Measurements from ENCODE around the gene SLC37A4. TPM values are rescaled to one million over a fixed set of nuclear protein-coding genes. Genes with fewer than 3 reads are reported as not detected.

Gene SLC37A4
- polyA plus RNA-seq, 2 of the 4 experiments (the other 2 are of a cell fraction), result 15.5 to 21.2 TPM

DNA sequence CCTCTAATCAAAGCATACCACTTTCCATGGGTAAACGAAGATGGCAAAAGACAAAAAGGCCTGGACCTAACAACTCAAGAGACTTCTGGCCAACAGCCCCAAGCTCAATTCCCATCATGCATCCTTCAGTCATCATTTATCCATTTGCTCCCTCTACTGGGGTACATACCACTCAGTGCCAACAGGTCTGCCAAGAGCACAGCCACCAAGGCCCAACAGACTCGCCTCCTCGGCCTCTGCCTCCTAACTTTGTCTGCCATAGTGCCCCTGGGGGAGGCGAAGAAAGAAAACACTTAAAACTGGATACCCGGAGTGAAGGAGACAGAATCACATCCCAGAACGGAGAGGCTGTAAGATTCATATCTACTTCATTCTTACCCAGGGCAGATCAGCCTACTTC is 25.2 kb upstream of the SLC37A4 start:
- POLR2A ChIA-PET, result interaction anchor here (0.9 to 1.9 kb wide), 4 partner anchors 9 to 39 kb away, joined by 5 to 9 read pairs (median 6); partner anchors contain the start of gene VPS11
- Histone ChIP-seq H3K9me3 (no peaks in the 10 kb centered on the region), H3K27ac (peak overlapping the region; percentile 90 to 95), H3K4me2 (peak overlapping the region; percentile 95), H3K4me1 (peaks cover 11% of the 10 kb centered on the region; the same call in 2 of the 3 replicates), H3K4me3 (peak overlapping the region; percentile 82)
- CTCF ChIA-PET, result interaction anchor here (0.6 to 2.6 kb wide), 12 partner anchors 8 to 366 kb away, joined by 3 to 8 read pairs (median 4); partner anchors contain the start of genes CENATAC and VPS11
- 38% methylated on average over 6 of the region's 6 CpGs for WGBS (ENCODE audit: missing lambda C conversion rate)
- FAIRE-seq (no peak), DNase-seq (ENCODE audit: low read depth in 1 of 2, low spot score in 1 of 2) (peak; percentile 57 to 63), ATAC-seq (peak; percentile 41 to 65; a peak in 4 of 6 replicates)
- TF ChIP-seq MYC (IDR thresholded peaks at IDR 0.05; ENCODE audit: borderline replicate concordance, low read length) (no peak), MAFK (IDR thresholded peaks at IDR 0.05; ENCODE audit: partially characterized antibody) (no peak), RAD21 (conservative IDR thresholded peaks at IDR 0.05 in 1 of 2, IDR thresholded peaks at IDR 0.05 in 1 of 2) (peak in 1 of 2 experiments; percentile 26; a peak in 1 of 5 replicates), CTCF (IDR thresholded peaks at IDR 0.05) (peak; percentile 22; the same call in 2 of the 3 replicates)

DNA sequence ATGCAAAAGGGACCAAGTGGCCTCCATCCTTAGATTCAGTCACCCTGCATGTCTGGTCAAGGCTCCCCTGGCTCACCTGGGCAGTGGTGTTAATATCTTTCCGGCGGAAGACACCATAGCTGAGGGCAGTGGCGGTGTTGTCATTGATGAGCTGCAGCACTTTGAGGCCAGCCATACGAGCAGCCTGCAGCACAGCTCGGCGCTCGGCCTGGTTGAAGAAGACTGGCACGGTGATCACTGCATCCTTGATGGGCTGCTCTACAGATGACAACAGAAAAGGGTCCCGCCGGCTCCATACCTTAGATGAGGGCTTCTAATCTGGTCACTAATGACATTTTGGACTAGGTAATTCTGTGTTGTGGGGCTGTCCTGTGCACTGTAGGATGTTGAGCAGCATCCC is 23.7 kb upstream of the SLC37A4 start:
- Histone ChIP-seq H3K4me2 (no peak overlapping the region), H3K4me1 (peaks cover 11% of the 10 kb centered on the region; the same call in 2 of the 3 replicates), H3K4me3 (no peak overlapping the region), H3K9me3 (no peaks in the 10 kb centered on the region), H3K27ac (no peak overlapping the region)
- TF ChIP-seq CHD2 (IDR thresholded peaks at IDR 0.05; ENCODE audit: low read length, partially characterized antibody) (no peak), CBX8 (IDR thresholded peaks at IDR 0.05) (no peak), KDM5A (IDR thresholded peaks at IDR 0.05) (no peak), RARB (CRISPR knock-in tag; IDR thresholded peaks at IDR 0.05) (no peak), SREBF2 (IDR thresholded peaks at IDR 0.05) (no peak)
- ChIA-PET CTCF (interaction anchor here (1.4 to 2.3 kb wide), 2 partner anchors 23 to 365 kb away, joined by 3 to 7 read pairs; no protein-coding TSS in a partner anchor), POLR2A (no interaction called here)
- FAIRE-seq (no peak), ATAC-seq (no peak), DNase-seq (ENCODE audit: low read depth in 1 of 2, low spot score in 1 of 2) (no peak)
- WGBS (ENCODE audit: missing lambda C conversion rate), result 94% methylated on average over 7 of the region's 10 CpGs

GRCh38 chr11:119052163-119052814 is 21.6 kb upstream of the SLC37A4 start:
- no peak for FAIRE-seq
- ATAC-seq, result no peak
- TF ChIP-seq PHF8 (IDR thresholded peaks at IDR 0.05; ENCODE audit: borderline replicate concordance, low read depth) (no peak), EHF (CRISPR knock-in tag; IDR thresholded peaks at IDR 0.05) (no peak), MAZ (IDR thresholded peaks at IDR 0.05; ENCODE audit: borderline replicate concordance, low read depth, low read length) (no peak), KDM5A (IDR thresholded peaks at IDR 0.05) (no peak), HEYL (CRISPR knock-in tag; IDR thresholded peaks at IDR 0.05) (no peak), CTCF (IDR thresholded peaks at IDR 0.05) (no peak), BHLHE40 (IDR thresholded peaks at IDR 0.05; ENCODE audit: low read depth, low read length) (no peak), ZFP36 (IDR thresholded peaks at IDR 0.05; ENCODE audit: borderline replicate concordance, partially characterized antibody) (no peak), RFX5 (IDR thresholded peaks at IDR 0.05) (no peak), CBX8 (IDR thresholded peaks at IDR 0.05) (no peak), POLR2AphosphoS2 (conservative IDR thresholded peaks at IDR 0.05; ENCODE audit: low read length) (no peak), NFE2L2 (conservative IDR thresholded peaks at IDR 0.05; ENCODE audit: low read length) (no peak), MAFK (IDR thresholded peaks at IDR 0.05; ENCODE audit: partially characterized antibody) (no peak), ZSCAN20 (CRISPR knock-in tag; IDR thresholded peaks at IDR 0.05) (no peak), KDM1A (IDR thresholded peaks at IDR 0.05; ENCODE audit: low read depth) (no peak), CHD4 (IDR thresholded peaks at IDR 0.05; ENCODE audit: borderline replicate concordance) (no peak), EP300 (IDR thresholded peaks at IDR 0.05) (no peak)
- TF ChIP-seq, protein P1, sequence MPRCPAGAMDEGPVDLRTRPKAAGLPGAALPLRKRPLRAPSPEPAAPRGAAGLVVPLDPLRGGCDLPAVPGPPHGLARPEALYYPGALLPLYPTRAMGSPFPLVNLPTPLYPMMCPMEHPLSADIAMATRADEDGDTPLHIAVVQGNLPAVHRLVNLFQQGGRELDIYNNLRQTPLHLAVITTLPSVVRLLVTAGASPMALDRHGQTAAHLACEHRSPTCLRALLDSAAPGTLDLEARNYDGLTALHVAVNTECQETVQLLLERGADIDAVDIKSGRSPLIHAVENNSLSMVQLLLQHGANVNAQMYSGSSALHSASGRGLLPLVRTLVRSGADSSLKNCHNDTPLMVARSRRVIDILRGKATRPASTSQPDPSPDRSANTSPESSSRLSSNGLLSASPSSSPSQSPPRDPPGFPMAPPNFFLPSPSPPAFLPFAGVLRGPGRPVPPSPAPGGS (IDR thresholded peaks at IDR 0.05), result no peak
- TF ChIP-seq, protein P2, sequence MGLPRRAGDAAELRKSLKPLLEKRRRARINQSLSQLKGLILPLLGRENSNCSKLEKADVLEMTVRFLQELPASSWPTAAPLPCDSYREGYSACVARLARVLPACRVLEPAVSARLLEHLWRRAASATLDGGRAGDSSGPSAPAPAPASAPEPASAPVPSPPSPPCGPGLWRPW (IDR thresholded peaks at IDR 0.05), result no peak
- Histone ChIP-seq H3K4me1 (peaks cover 5% of the 10 kb centered on the region; the same call in 2 of the 3 replicates), H3K4me3 (no peak overlapping the region), H3K27ac (no peak overlapping the region), H3K4me2 (no peak overlapping the region), H3K9me3 (no peaks in the 10 kb centered on the region)
- no peak for DNase-seq (ENCODE audit: low read depth in 1 of 2, low spot score in 1 of 2)
- ChIA-PET POLR2A (no interaction called here), CTCF (interaction anchor here (0.9 kb wide), 1 partner anchor 122 kb away, joined by 4 read pairs; no protein-coding TSS in a partner anchor)
- 89% methylated on average over 23 of the region's 23 CpGs for WGBS (ENCODE audit: missing lambda C conversion rate)

Data from A549 (cell line).